Activated T-cell treated with anti-CD3 and anti-CD28 coated beads, Interleukin-2, amount 50 U/mL, for 72 hours (primary cell): ENCODE measurements around the gene UAP1L1. TPM values are rescaled to one million over a fixed set of nuclear protein-coding genes. Genes with fewer than 3 reads are reported as not detected.

Source experiments
- ATAC-seq, 2 donors: fragments of 150-1000 bp; cut with Tn5 transposase; replicated peaks in 1 of 2; 2 replicates each; pipeline ENCODE4 v1.10.0; 2021; ENCODE audit warnings: moderate library complexity in 2 of 2, mild to moderate bottlenecking in 1 of 2
- DNase-seq, 2 donors: peaks; one replicate each; pipeline ENCODE4 v3.0.0; 2021 to 2022; ENCODE audit warnings: mixed read lengths in 1 of 2
- H3K27ac Mint-ChIP-seq: one replicate; pipeline ENCODE4 v1.8.0; 2022; ENCODE audit warnings: mild to moderate bottlenecking, moderate library complexity, mixed read lengths
- H3K27me3 Mint-ChIP-seq: one replicate; pipeline ENCODE4 v1.8.0; 2022; ENCODE audit warnings: low read depth, mixed read lengths
- H3K36me3 Mint-ChIP-seq, 2 donors: one replicate each; pipeline ENCODE4 v1.8.0; 2022; ENCODE audit warnings: mixed read lengths in 2 of 2, mild to moderate bottlenecking in 1 of 2; ENCODE audit not compliant: insufficient read depth in 2 of 2
- H3K4me1 Mint-ChIP-seq: one replicate; pipeline ENCODE4 v1.8.0; 2022; ENCODE audit warnings: low read depth, mixed read lengths
- H3K4me3 Mint-ChIP-seq, 2 donors: one replicate each; pipeline ENCODE4 v1.8.0; 2022; ENCODE audit warnings: mild to moderate bottlenecking in 2 of 2, mixed read lengths in 2 of 2, moderate library complexity in 2 of 2
- H3K9me3 Mint-ChIP-seq, 2 donors: one replicate each; pipeline ENCODE4 v1.8.0; 2022; ENCODE audit warnings: mixed read lengths in 2 of 2
- total RNA-seq, 2 donors: library from RNA; stranded (reverse); gene quantifications; one replicate each; pipeline ENCODE4 v1.2.3, GENCODE V29; 2022

The UAP1L1 gene
- total RNA-seq, 2 donors from 2014 or later: 13.6 to 14.3 TPM

- Mint-ChIP-seq H3K36me3 (no peaks in the 10 kb centered on the region), H3K27me3 (peaks cover 34% of the 10 kb centered on the region), H3K4me1 (peaks cover 21% of the 10 kb centered on the region), H3K27ac (no peak overlapping the region), H3K4me3 (peak overlapping the region; percentile 79 to 84), H3K9me3 (no peaks in the 10 kb centered on the region)
- DNase-seq: peak; percentile 40 to 41
- ATAC-seq: peak; percentile 29 to 32
These were observed 31.8 kb upstream of the UAP1L1 start for GRCh38 chr9:137045294-137046087.

GRCh38 chr9:137046088-137046787, 31.1 kb upstream of the UAP1L1 start, which contains the start of gene NPDC1:
Gene NPDC1 (minus strand): TSS chr9:137046177. CDS start chr9:137045989, 188 bp downstream.
- Mint-ChIP-seq H3K4me3 (peak within 1 kb of the TSS; percentile 79 to 84), H3K27me3 (peaks cover 34% of the 10 kb centered on the region), H3K9me3 (no peaks in the 10 kb centered on the region), H3K36me3 (no peaks in the 10 kb centered on the region), H3K27ac (no peak within 1 kb of the TSS), H3K4me1 (peaks cover 21% of the 10 kb centered on the region)
- peak; percentile 74 to 80 for ATAC-seq
- DNase-seq: peak; percentile 88 to 90

GRCh38 chr9:137048655-137049543, 28.4 kb upstream of the UAP1L1 start:
- no peaks in the 10 kb centered on the region for H3K9me3 Mint-ChIP-seq
- ATAC-seq: no peak
- DNase-seq: no peak
- H3K27ac Mint-ChIP-seq: no peak overlapping the region
- H3K36me3 Mint-ChIP-seq: no peaks in the 10 kb centered on the region
- H3K4me3 Mint-ChIP-seq: no peak overlapping the region
- peaks cover 34% of the 10 kb centered on the region for H3K27me3 Mint-ChIP-seq
- peaks cover 16% of the 10 kb centered on the region for H3K4me1 Mint-ChIP-seq

GRCh38 chr9:137049544-137050449, 27.5 kb upstream of the UAP1L1 start:
- Mint-ChIP-seq H3K27ac (no peak overlapping the region), H3K9me3 (no peaks in the 10 kb centered on the region), H3K36me3 (no peaks in the 10 kb centered on the region), H3K4me3 (no peak overlapping the region), H3K4me1 (peaks cover 8% of the 10 kb centered on the region), H3K27me3 (peaks cover 30% of the 10 kb centered on the region)
- ATAC-seq: peak; percentile 48 to 54
- DNase-seq: peak; percentile 79 to 82

GRCh38 chr9:137050570-137050969, 26.7 kb upstream of the UAP1L1 start:
- H3K9me3 Mint-ChIP-seq: no peaks in the 10 kb centered on the region

GRCh38 chr9:137051145-137051724, 26.1 kb upstream of the UAP1L1 start:
- no peaks in the 10 kb centered on the region for H3K9me3 Mint-ChIP-seq
- ATAC-seq (no peak), DNase-seq (no peak)
- no peaks in the 10 kb centered on the region for H3K36me3 Mint-ChIP-seq
- peaks cover 26% of the 10 kb centered on the region for H3K27me3 Mint-ChIP-seq
- peaks cover 4% of the 10 kb centered on the region for H3K4me1 Mint-ChIP-seq
- no peak overlapping the region for H3K4me3 Mint-ChIP-seq
- no peak overlapping the region for H3K27ac Mint-ChIP-seq

More at GRCh38 chr9:137050570-137050969, 26.7 kb upstream of the UAP1L1 start:
- ATAC-seq (no peak), DNase-seq (no peak)
- H3K27me3 Mint-ChIP-seq: peaks cover 26% of the 10 kb centered on the region
- H3K27ac Mint-ChIP-seq: no peak overlapping the region
- peaks cover 5% of the 10 kb centered on the region for H3K4me1 Mint-ChIP-seq
- no peaks in the 10 kb centered on the region for H3K36me3 Mint-ChIP-seq
- no peak overlapping the region for H3K4me3 Mint-ChIP-seq

- H3K27ac Mint-ChIP-seq: no peak overlapping the region
- no peak overlapping the region for H3K4me3 Mint-ChIP-seq
- no peaks in the 10 kb centered on the region for H3K36me3 Mint-ChIP-seq
- peaks cover 21% of the 10 kb centered on the region for H3K27me3 Mint-ChIP-seq
- DNase-seq (no peak), ATAC-seq (no peak)
- no peaks in the 10 kb centered on the region for H3K9me3 Mint-ChIP-seq
- no peaks in the 10 kb centered on the region for H3K4me1 Mint-ChIP-seq
These were observed 25.0 kb upstream of the UAP1L1 start for GRCh38 chr9:137052293-137052692.

GRCh38 chr9:137052998-137053943, 24.0 kb upstream of the UAP1L1 start:
- Mint-ChIP-seq H3K9me3 (no peaks in the 10 kb centered on the region), H3K4me3 (peak overlapping the region in 1 of 2 donors; percentile 22), H3K36me3 (no peaks in the 10 kb centered on the region), H3K27me3 (peaks cover 11% of the 10 kb centered on the region), H3K4me1 (no peaks in the 10 kb centered on the region), H3K27ac (no peak overlapping the region)
- no peak for DNase-seq
- no peak for ATAC-seq

- no peaks in the 10 kb centered on the region for H3K4me1 Mint-ChIP-seq
- peak; percentile 60 to 68 for ATAC-seq
These were observed 23.1 kb upstream of the UAP1L1 start, which contains the start of gene ENTPD2 for GRCh38 chr9:137053944-137054931. Gene ENTPD2 (minus strand): TSS chr9:137054061. CDS start chr9:137053997, 64 bp downstream.

GRCh38 chr9:137054932-137055384, 22.4 kb upstream of the UAP1L1 start:
- no peak for DNase-seq
- no peak overlapping the region for H3K4me3 Mint-ChIP-seq
- no peaks in the 10 kb centered on the region for H3K9me3 Mint-ChIP-seq
- no peak for ATAC-seq
- no peaks in the 10 kb centered on the region for H3K4me1 Mint-ChIP-seq
- peaks cover 3% of the 10 kb centered on the region for H3K27me3 Mint-ChIP-seq
- H3K27ac Mint-ChIP-seq: no peak overlapping the region
- no peaks in the 10 kb centered on the region for H3K36me3 Mint-ChIP-seq

More at GRCh38 chr9:137053944-137054931, 23.1 kb upstream of the UAP1L1 start, which contains the start of gene ENTPD2:
- Mint-ChIP-seq H3K4me3 (peak within 1 kb of the TSS in 1 of 2 donors; percentile 27), H3K36me3 (no peaks in the 10 kb centered on the region), H3K27ac (no peak within 1 kb of the TSS), H3K27me3 (peaks cover 10% of the 10 kb centered on the region), H3K9me3 (no peaks in the 10 kb centered on the region)
- peak; percentile 49 to 53 for DNase-seq
